K562 (cell line): Measurements from ENCODE around the gene RELA. TPM values are rescaled to one million over a fixed set of nuclear protein-coding genes. Genes with fewer than 3 reads are reported as not detected.
A peak's percentile ranks its signal among the peaks of the same experiment; 100 is the strongest.

Experiments used
- ATAC-seq: fragments of 200-7000 bp; cut with Tn5 transposase; 3 replicates; pipeline ENCODE4 v1.9.1; 2020; ENCODE audit warnings: moderate library complexity
- BruUV-seq: library from RNA; stranded (reverse); fragments of 400-500 nt; replicated peaks from 2 replicates; lab custom pipeline; 2021; lab: Mats Ljungman, UMichigan
- CTCF ChIA-PET: fragments of 300-600 bp; formaldehyde crosslinking; extraction: SDS; loops from one replicate; lab custom pipeline; 2021; ENCODE audit warnings: low intra/inter-chr PET ratio; lab: Yijun Ruan, JAX
- POLR2A ChIA-PET: fragments of 300-600, 350-650 bp; sonication (Branson Sonifier 250); formaldehyde crosslinking; extraction: SDS; loops from one replicate; lab custom pipeline; 2021; ENCODE audit warnings: antibody characterized with exemption, inconsistent platforms; lab: Yijun Ruan, JAX
- DNase-seq, 4 experiments: peaks; one replicate each; pipeline versions ENCODE4 v3.0.0 to v3.0.0-alpha.2; 2011 to 2018; ENCODE audit warnings: low spot score in 3 of 4, mixed read lengths in 3 of 4; ENCODE audit errors: extremely low read depth in 1 of 4
- FAIRE-seq: peaks from 2 replicates; lab custom pipeline; 2011; peaks lifted over from hg19 to GRCh38; lab: Jason Lieb, UNC
- H2AFZ ChIP-seq: 2 replicates; pipeline ENCODE4 v1.6.0; 2011; ENCODE audit warnings: low read depth, low read length, control low read depth, inconsistent platforms
- H3K27ac ChIP-seq: fragments of 200-600 bp; 3 replicates; pipeline ENCODE4 v1.8.0; 2011; ENCODE audit warnings: low read depth, mild to moderate bottlenecking, control low read depth, inconsistent platforms, low read length, moderate library complexity, mixed read lengths; ENCODE audit errors: extremely low read depth
- H3K27me3 ChIP-seq, 2 experiments: fragments of 300-600 bp in 1 of 2; 2 replicates in 1 of 2; 3 replicates in 1 of 2; pipeline versions ENCODE4 v1.6.0 to v1.8.0; 2011; ENCODE audit warnings: inconsistent platforms in 2 of 2, low read length in 2 of 2, mild to moderate bottlenecking in 1 of 2, mixed read lengths in 1 of 2, moderate library complexity in 1 of 2; ENCODE audit not compliant: control insufficient read depth in 2 of 2, insufficient read depth in 2 of 2
- H3K36me3 ChIP-seq: fragments of 300-600 bp; 3 replicates; pipeline ENCODE4 v1.8.0; 2011; ENCODE audit warnings: mild to moderate bottlenecking, low read length, inconsistent platforms; ENCODE audit not compliant: control insufficient read depth, insufficient read depth
- H3K4me1 ChIP-seq, 2 experiments: fragments of 200-600 bp in 1 of 2; replicated peaks in 1 of 2; 2 replicates in 1 of 2; 3 replicates in 1 of 2; pipeline versions ENCODE4 v1.5.1 to v1.8.0; 2011; ENCODE audit warnings: inconsistent platforms in 2 of 2, low read length in 2 of 2, mild to moderate bottlenecking in 1 of 2, mixed read lengths in 1 of 2, moderate library complexity in 1 of 2; ENCODE audit not compliant: control insufficient read depth in 2 of 2, insufficient read depth in 2 of 2
- H3K4me2 ChIP-seq: 2 replicates; pipeline ENCODE4 v1.6.1; 2011; ENCODE audit warnings: low read length, control low read depth, inconsistent platforms, mixed read lengths; ENCODE audit not compliant: insufficient read depth
- H3K4me3 ChIP-seq: fragments of 200-600 bp; sonication (generic), shearing (Covaris generic); 2 replicates; pipeline ENCODE4 v1.5.1; 2016; ENCODE audit warnings: control low read depth, inconsistent platforms
- H3K79me2 ChIP-seq: fragments of 200-600 bp; 3 replicates; pipeline ENCODE4 v1.8.0; 2011; ENCODE audit warnings: low read length, inconsistent platforms; ENCODE audit not compliant: control insufficient read depth, insufficient read depth
- H3K9ac ChIP-seq, 2 experiments: 2 replicates each; pipeline versions ENCODE4 v1.6.0 to v1.6.1; 2011; ENCODE audit warnings: low read depth in 2 of 2, low read length in 2 of 2, control low read depth in 1 of 2, inconsistent platforms in 1 of 2, mild to moderate bottlenecking in 1 of 2, mixed read lengths in 1 of 2; ENCODE audit not compliant: insufficient read depth in 1 of 2
- H3K9me1 ChIP-seq: one replicate; pipeline ENCODE4 v1.6.0; 2011; ENCODE audit warnings: inconsistent platforms, mild to moderate bottlenecking, low read length, moderate library complexity; ENCODE audit not compliant: control insufficient read depth, insufficient read depth
- H3K9me3 ChIP-seq: replicated peaks from 2 replicates; pipeline ENCODE4 v1.5.1; 2011; ENCODE audit warnings: low read depth, low read length, inconsistent platforms; ENCODE audit not compliant: control insufficient read depth, insufficient read depth
- H4K20me1 ChIP-seq: replicated peaks from 2 replicates; pipeline ENCODE4 v1.6.1; 2011; ENCODE audit warnings: low read length, inconsistent platforms, mixed read lengths; ENCODE audit not compliant: control insufficient read depth, insufficient read depth
- ATF1 ChIP-seq, 2 experiments: fragments of 450-650 bp in 1 of 2; IDR thresholded peaks; 2 replicates each; pipeline ENCODE4 v1.6.1; 2016; ENCODE audit warnings: missing compliant biosample characterization in 1 of 2, missing genetic modification characterization in 1 of 2
- FIP1L1 ChIP-seq: fragments of 200-400 bp; formaldehyde crosslinking; IDR thresholded peaks from 2 replicates; pipeline ENCODE4 v1.6.1; 2018; ENCODE audit warnings: mild to moderate bottlenecking, low read depth, low read length; ENCODE audit not compliant: poor library complexity, severe bottlenecking
- NFXL1 ChIP-seq: fragments of 450-650 bp; formaldehyde crosslinking; IDR thresholded peaks from 2 replicates; pipeline ENCODE4 v1.4.0; 2021; ENCODE audit warnings: mild to moderate bottlenecking
- SREBF1 ChIP-seq: fragments of 150-350 bp; IDR thresholded peaks from 2 replicates; pipeline ENCODE4 v1.6.1; 2014; ENCODE audit warnings: antibody characterized with exemption, low read depth, low read length, borderline replicate concordance
- XRCC3 ChIP-seq: fragments of 450-650 bp; IDR thresholded peaks from 2 replicates; pipeline ENCODE4 v1.6.1; 2017; ENCODE audit warnings: mild to moderate bottlenecking, moderate library complexity
- WGBS: fragments of 100-300 bp; shearing (Covaris generic); methylation state at CpG from one replicate; pipeline ENCODE4 v1.1.6; 2016; ENCODE audit warnings: low coverage, mixed read lengths; ENCODE audit not compliant: insufficient coverage; ENCODE audit errors: missing lambda C conversion rate; 5-methylcytosine and 5-hydroxymethylcytosine counted together
- in situ Hi-C: fragments of 300-500 bp; cut with MboI; formaldehyde crosslinking; loops from 4 replicates; pipeline ENCODE4 v1.15.0; 2018; ENCODE audit warnings: inconsistent platforms, mixed read lengths
- intact Hi-C: fragments of 100-400 bp; cut with micrococcal nuclease; formaldehyde crosslinking; loops from 2 replicates; pipeline ENCODE4 v1.14.2; 2022
- polyA plus RNA-seq, 8 experiments: library from polyadenylated mRNA; depleted of rRNA in 4 of 8; stranded (reverse) in 5 of 8; unstranded in 3 of 8; fragments of >200 nt; fragmentation: Nextera tagmentation in 2 of 8; fragmentation: Illumina TruSeq in 1 of 8; extraction: Ambion mirVana in 2 of 8; extraction: Trizol in 1 of 8; gene quantifications; 2 replicates each; pipeline versions ENCODE4 v1.2.1 to v1.2.3, GENCODE V29; 2011 to 2014; ENCODE audit warnings: inconsistent platforms in 1 of 8, missing spikeins in 1 of 8
- total RNA-seq, 7 experiments: library from RNA; depleted of rRNA in 6 of 7; stranded (reverse); fragments of >200 nt in 6 of 7; fragmentation: Illumina TruSeq in 2 of 7; extraction: Trizol in 2 of 7; gene quantifications; 2 replicates each; pipeline versions ENCODE4 v1.2.1 to v1.2.3, GENCODE V29; 2011 to 2021; ENCODE audit warnings: low replicate concordance in 1 of 7
- TF ChIP-seq, protein P1 (sequence below): fragments of 200-600 bp; sonication (generic); IDR thresholded peaks from one replicate; pipeline ENCODE4 v1.6.1; 2012; ENCODE audit warnings: mild to moderate bottlenecking, low read depth, low read length, inconsistent platforms

RELA gene
- total and polyA plus RNA-seq, 9 of the 15 experiments (the other 6 are each of a cell fraction or from before 2014, with no cell fraction given) = 6.0 to 67.4 (median 20.6) TPM

DNA sequence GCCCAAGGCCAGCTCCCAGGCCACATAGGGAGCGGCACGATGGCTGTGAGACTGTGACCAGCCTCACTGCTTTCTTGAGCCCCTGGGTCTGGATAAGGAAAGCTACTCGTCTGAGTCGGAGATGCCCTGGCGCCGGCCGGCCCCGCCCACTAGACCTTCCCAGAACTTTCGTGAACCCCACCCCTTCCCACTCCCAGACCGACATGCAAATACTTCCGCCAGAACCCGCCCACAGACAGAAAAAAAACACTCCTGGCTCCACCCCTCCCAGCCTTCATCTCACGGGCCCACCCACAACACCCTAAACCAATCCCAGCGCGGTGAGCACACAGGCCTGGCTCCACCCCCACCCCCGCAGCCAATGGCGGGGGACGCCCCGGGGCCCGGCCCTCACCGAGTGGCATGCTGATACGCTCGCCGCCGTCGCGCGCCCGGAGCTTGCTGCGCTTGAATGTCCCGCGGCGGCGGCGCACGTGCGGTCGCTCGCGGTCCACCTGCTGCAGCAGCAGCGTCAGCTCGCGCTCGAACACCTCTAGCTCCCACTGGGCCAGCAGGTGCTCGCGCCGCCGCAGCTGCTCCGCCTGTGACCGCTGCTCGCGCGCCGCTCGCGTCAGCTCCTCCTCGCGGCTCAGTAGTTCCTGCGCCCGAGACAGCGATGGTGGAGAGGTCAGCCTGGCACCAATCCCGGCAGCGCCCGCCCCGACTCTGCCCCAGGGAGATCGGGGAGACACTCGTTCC, 55.7 kb downstream of the RELA start:
- Histone ChIP-seq H3K9me1 (peaks cover 3% of the 10 kb centered on the region), H3K36me3 (peaks cover 62% of the 10 kb centered on the region; the same call in 2 of the 3 replicates), H3K27ac (no peak overlapping the region), H3K9me3 (no peaks in the 10 kb centered on the region), H3K4me1 (peaks cover 9 to 39% of the 10 kb centered on the region in 2 experiments; a peak in 4 of 5 replicates), H3K79me2 (peaks cover 11% of the 10 kb centered on the region; the same call in 2 of the 3 replicates), H3K4me3 (no peak overlapping the region), H4K20me1 (no peaks in the 10 kb centered on the region), H3K9ac (peak overlapping the region in 1 of 2 experiments; percentile 84; a peak in 2 of 4 replicates), H2AFZ (no peak overlapping the region), H3K4me2 (no peak overlapping the region), H3K27me3 (no peaks in the 10 kb centered on the region)
- WGBS = 82% methylated on average over 18 of the region's 67 CpGs
- CTCF ChIA-PET = no interaction called here
- FAIRE-seq (no peak), ATAC-seq (peak; percentile 93), DNase-seq (peak; percentile 67 to 88 (median 81))
- BruUV-seq = no TSS peak
- intact Hi-C loops = no loop called here
- POLR2A ChIA-PET = interaction anchor here (0.6 to 2.9 kb wide), 5 partner anchors 8 to 729 kb away, joined by 3 to 15 read pairs (median 3); partner anchors contain the start of genes PCNX3, RIN1 and SIPA1
- in situ Hi-C loops = no loop called here
- no peak for TF ChIP-seq NFXL1 (CRISPR knock-in tag)
- TF ChIP-seq, protein P1, sequence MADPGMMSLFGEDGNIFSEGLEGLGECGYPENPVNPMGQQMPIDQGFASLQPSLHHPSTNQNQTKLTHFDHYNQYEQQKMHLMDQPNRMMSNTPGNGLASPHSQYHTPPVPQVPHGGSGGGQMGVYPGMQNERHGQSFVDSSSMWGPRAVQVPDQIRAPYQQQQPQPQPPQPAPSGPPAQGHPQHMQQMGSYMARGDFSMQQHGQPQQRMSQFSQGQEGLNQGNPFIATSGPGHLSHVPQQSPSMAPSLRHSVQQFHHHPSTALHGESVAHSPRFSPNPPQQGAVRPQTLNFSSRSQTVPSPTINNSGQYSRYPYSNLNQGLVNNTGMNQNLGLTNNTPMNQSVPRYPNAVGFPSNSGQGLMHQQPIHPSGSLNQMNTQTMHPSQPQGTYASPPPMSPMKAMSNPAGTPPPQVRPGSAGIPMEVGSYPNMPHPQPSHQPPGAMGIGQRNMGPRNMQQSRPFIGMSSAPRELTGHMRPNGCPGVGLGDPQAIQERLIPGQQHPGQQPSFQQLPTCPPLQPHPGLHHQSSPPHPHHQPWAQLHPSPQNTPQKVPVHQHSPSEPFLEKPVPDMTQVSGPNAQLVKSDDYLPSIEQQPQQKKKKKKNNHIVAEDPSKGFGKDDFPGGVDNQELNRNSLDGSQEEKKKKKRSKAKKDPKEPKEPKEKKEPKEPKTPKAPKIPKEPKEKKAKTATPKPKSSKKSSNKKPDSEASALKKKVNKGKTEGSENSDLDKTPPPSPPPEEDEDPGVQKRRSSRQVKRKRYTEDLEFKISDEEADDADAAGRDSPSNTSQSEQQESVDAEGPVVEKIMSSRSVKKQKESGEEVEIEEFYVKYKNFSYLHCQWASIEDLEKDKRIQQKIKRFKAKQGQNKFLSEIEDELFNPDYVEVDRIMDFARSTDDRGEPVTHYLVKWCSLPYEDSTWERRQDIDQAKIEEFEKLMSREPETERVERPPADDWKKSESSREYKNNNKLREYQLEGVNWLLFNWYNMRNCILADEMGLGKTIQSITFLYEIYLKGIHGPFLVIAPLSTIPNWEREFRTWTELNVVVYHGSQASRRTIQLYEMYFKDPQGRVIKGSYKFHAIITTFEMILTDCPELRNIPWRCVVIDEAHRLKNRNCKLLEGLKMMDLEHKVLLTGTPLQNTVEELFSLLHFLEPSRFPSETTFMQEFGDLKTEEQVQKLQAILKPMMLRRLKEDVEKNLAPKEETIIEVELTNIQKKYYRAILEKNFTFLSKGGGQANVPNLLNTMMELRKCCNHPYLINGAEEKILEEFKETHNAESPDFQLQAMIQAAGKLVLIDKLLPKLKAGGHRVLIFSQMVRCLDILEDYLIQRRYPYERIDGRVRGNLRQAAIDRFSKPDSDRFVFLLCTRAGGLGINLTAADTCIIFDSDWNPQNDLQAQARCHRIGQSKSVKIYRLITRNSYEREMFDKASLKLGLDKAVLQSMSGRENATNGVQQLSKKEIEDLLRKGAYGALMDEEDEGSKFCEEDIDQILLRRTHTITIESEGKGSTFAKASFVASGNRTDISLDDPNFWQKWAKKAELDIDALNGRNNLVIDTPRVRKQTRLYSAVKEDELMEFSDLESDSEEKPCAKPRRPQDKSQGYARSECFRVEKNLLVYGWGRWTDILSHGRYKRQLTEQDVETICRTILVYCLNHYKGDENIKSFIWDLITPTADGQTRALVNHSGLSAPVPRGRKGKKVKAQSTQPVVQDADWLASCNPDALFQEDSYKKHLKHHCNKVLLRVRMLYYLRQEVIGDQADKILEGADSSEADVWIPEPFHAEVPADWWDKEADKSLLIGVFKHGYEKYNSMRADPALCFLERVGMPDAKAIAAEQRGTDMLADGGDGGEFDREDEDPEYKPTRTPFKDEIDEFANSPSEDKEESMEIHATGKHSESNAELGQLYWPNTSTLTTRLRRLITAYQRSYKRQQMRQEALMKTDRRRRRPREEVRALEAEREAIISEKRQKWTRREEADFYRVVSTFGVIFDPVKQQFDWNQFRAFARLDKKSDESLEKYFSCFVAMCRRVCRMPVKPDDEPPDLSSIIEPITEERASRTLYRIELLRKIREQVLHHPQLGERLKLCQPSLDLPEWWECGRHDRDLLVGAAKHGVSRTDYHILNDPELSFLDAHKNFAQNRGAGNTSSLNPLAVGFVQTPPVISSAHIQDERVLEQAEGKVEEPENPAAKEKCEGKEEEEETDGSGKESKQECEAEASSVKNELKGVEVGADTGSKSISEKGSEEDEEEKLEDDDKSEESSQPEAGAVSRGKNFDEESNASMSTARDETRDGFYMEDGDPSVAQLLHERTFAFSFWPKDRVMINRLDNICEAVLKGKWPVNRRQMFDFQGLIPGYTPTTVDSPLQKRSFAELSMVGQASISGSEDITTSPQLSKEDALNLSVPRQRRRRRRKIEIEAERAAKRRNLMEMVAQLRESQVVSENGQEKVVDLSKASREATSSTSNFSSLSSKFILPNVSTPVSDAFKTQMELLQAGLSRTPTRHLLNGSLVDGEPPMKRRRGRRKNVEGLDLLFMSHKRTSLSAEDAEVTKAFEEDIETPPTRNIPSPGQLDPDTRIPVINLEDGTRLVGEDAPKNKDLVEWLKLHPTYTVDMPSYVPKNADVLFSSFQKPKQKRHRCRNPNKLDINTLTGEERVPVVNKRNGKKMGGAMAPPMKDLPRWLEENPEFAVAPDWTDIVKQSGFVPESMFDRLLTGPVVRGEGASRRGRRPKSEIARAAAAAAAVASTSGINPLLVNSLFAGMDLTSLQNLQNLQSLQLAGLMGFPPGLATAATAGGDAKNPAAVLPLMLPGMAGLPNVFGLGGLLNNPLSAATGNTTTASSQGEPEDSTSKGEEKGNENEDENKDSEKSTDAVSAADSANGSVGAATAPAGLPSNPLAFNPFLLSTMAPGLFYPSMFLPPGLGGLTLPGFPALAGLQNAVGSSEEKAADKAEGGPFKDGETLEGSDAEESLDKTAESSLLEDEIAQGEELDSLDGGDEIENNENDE = no peak
- TF ChIP-seq SREBF1 = no peak
- no peak for TF ChIP-seq XRCC3
- TF ChIP-seq ATF1 (CRISPR knock-in tag; IDR thresholded peaks at IDR 0.05) = no peak
- no peak for TF ChIP-seq ATF1 (tag; IDR thresholded peaks at IDR 0.05)
- peak; percentile 31 for TF ChIP-seq FIP1L1
